PC-3 (cell line): ENCODE measurements around the gene MTMR2. TPM values are rescaled to one million over a fixed set of nuclear protein-coding genes. Genes with fewer than 3 reads are reported as not detected.

Source experiments
- ATAC-seq: fragments of 200-7000 bp; cut with Tn5 transposase; 2 replicates; pipeline ENCODE4 v1.9.1; 2020; ENCODE audit warnings: mild to moderate bottlenecking, moderate library complexity
- BruUV-seq: library from RNA; stranded (reverse); fragments of 400-500 nt; replicated peaks from 2 replicates; lab custom pipeline; 2021; lab: Mats Ljungman, UMichigan
- CTCF ChIA-PET: fragments of 300-600 bp; sonication (Branson Sonifier 250); formaldehyde crosslinking; loops from one replicate; lab custom pipeline; 2022; ENCODE audit warnings: antibody characterized with exemption; lab: Charles Lee
- POLR2A ChIA-PET: fragments of 300-600 bp; sonication (Branson Sonifier 250); formaldehyde crosslinking; loops from one replicate; lab custom pipeline; 2022; ENCODE audit warnings: antibody characterized with exemption; ENCODE audit not compliant: unreplicated experiment; lab: Charles Lee
- DNase-seq: peaks from one replicate; pipeline ENCODE4 v3.0.0-alpha.2; 2015
- H2AFZ ChIP-seq: fragments of 300-600 bp; sonication (generic); 2 replicates; pipeline ENCODE4 v1.6.0; 2016; ENCODE audit warnings: antibody characterized with exemption, low read length
- H3F3A ChIP-seq: fragments of 300-600 bp; sonication (generic); one replicate; pipeline ENCODE4 v1.6.0; 2017; ENCODE audit warnings: antibody characterized with exemption, low read length, control low read depth, mild to moderate bottlenecking; ENCODE audit not compliant: unreplicated experiment
- H3K27ac ChIP-seq: fragments of 300-600 bp; sonication (generic); 2 replicates; pipeline ENCODE4 v1.5.1; 2016; ENCODE audit warnings: mild to moderate bottlenecking, low read length
- H3K27me3 ChIP-seq: fragments of 300-600 bp; sonication (generic); 2 replicates; pipeline ENCODE4 v1.6.1; 2016; ENCODE audit warnings: low read length, mixed read lengths
- H3K36me3 ChIP-seq: fragments of 300-600 bp; sonication (generic); 2 replicates; pipeline ENCODE4 v1.6.1; 2016; ENCODE audit warnings: low read depth, mixed run types, low read length, mixed read lengths
- H3K4me1 ChIP-seq: fragments of 300-600 bp; sonication (generic); 2 replicates; pipeline ENCODE4 v1.5.1; 2016; ENCODE audit warnings: low read length; ENCODE audit not compliant: insufficient read depth
- H3K4me2 ChIP-seq: fragments of 300-600 bp; sonication (generic); 2 replicates; pipeline ENCODE4 v1.6.0; 2016; ENCODE audit warnings: low read length
- H3K4me3 ChIP-seq: fragments of 300-600 bp; sonication (generic); 2 replicates; pipeline ENCODE4 v1.5.1; 2016; ENCODE audit warnings: mild to moderate bottlenecking, low read length, mixed read lengths
- H3K79me2 ChIP-seq: fragments of 300-600 bp; sonication (generic); 2 replicates; pipeline ENCODE4 v1.6.1; 2017; ENCODE audit warnings: low read length, mixed read lengths
- H3K9ac ChIP-seq: fragments of 300-600 bp; sonication (generic); 2 replicates; pipeline ENCODE4 v1.6.0; 2016; ENCODE audit warnings: mild to moderate bottlenecking, low read length
- H3K9me2 ChIP-seq: fragments of 300-600 bp; sonication (generic); replicated peaks from 2 replicates; pipeline ENCODE4 v1.6.1; 2016; ENCODE audit warnings: mixed run types, low read length, mixed read lengths
- H3K9me3 ChIP-seq: fragments of 300-600 bp; sonication (generic); 2 replicates; pipeline ENCODE4 v1.6.1; 2016; ENCODE audit warnings: low read length, mixed read lengths
- H4K20me1 ChIP-seq: fragments of 300-600 bp; sonication (generic); 2 replicates; pipeline ENCODE4 v1.6.1; 2016; ENCODE audit warnings: low read length, mixed read lengths
- CTCF ChIP-seq: fragments of 300-600 bp; sonication (generic); conservative IDR thresholded peaks from 2 replicates; pipeline ENCODE4 v1.5.1; 2017; ENCODE audit warnings: antibody characterized with exemption, low read depth, mild to moderate bottlenecking, low read length
- EZH2 ChIP-seq: fragments of 300-600 bp; sonication (generic); IDR thresholded peaks from one replicate; pipeline ENCODE4 v1.6.1; 2017; ENCODE audit warnings: antibody characterized with exemption, mild to moderate bottlenecking, low read length; ENCODE audit not compliant: unreplicated experiment
- EZH2phosphoT487 ChIP-seq: fragments of 300-600 bp; sonication (generic); IDR thresholded peaks from 2 replicates; pipeline ENCODE4 v1.6.1; 2018; ENCODE audit warnings: mild to moderate bottlenecking, antibody characterized with exemption, low read length, borderline replicate concordance
- intact Hi-C: fragments of 100-400 bp; cut with micrococcal nuclease; formaldehyde crosslinking; loops from 2 replicates; pipeline ENCODE4 v1.9.0; 2023
- total RNA-seq: library from RNA; depleted of rRNA; stranded (reverse); fragments of >200 nt; gene quantifications from 2 replicates; pipeline ENCODE4 v1.2.3, GENCODE V29; 2014

Gene MTMR2
- total RNA-seq, 1 experiment from 2014 or later = 31.7 TPM

GRCh38 chr11:95892892-95893570 lies 30.9 kb downstream of the MTMR2 start:
- Histone ChIP-seq H3K9ac (no peak overlapping the region), H3K4me1 (no peaks in the 10 kb centered on the region), H2AFZ (no peak overlapping the region), H4K20me1 (no peaks in the 10 kb centered on the region), H3K4me2 (no peak overlapping the region), H3F3A (no peaks in the 10 kb centered on the region), H3K4me3 (no peak overlapping the region), H3K36me3 (no peaks in the 10 kb centered on the region), H3K27ac (no peak overlapping the region), H3K79me2 (peaks cover 44% of the 10 kb centered on the region), H3K27me3 (no peaks in the 10 kb centered on the region), H3K9me2 (no peaks in the 10 kb centered on the region), H3K9me3 (no peaks in the 10 kb centered on the region)
- no peak for ATAC-seq
- intact Hi-C loops = no loop called here
- no peak for TF ChIP-seq CTCF
- TF ChIP-seq EZH2phosphoT487 = no peak
- TF ChIP-seq EZH2 = no peak
- CTCF ChIA-PET = no interaction called here
- POLR2A ChIA-PET = interaction anchor here (0.6 kb wide), 1 partner anchor 169 kb away, joined by 4 read pairs; no protein-coding TSS in a partner anchor
- no TSS peak for BruUV-seq
- no peak for DNase-seq

DNA sequence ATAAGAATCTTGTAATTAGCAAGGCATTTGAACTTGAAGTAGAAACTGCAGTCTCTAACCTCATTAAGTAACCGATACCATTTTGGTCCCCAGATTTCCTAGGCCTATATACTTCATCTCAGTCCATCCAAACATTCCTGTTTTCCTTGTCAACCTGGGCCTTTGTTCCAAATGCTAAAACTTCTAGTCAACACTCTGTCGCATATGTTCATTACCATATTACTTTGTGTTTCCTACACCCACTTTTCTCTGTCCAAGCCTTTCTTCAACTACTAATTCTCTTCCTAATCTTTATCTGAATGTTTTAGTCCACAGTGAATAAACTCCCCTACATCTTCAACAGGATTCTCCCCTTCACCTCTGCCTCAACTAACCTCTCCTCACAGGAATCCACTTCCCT lies 31.4 kb downstream of the MTMR2 start:
- no peak for ATAC-seq

More for the DNA sequence above, 31.4 kb downstream of the MTMR2 start:
- H3K9me3 ChIP-seq = no peaks in the 10 kb centered on the region
- H3F3A ChIP-seq = no peaks in the 10 kb centered on the region
- no peak overlapping the region for H3K27ac ChIP-seq
- no peak for TF ChIP-seq CTCF
- TF ChIP-seq EZH2phosphoT487 = no peak
- no peak for TF ChIP-seq EZH2
- no peaks in the 10 kb centered on the region for H4K20me1 ChIP-seq
- intact Hi-C loops = no loop called here
- no peak overlapping the region for H3K4me3 ChIP-seq
- H3K9ac ChIP-seq = no peak overlapping the region
- H3K4me1 ChIP-seq = no peaks in the 10 kb centered on the region
- H3K4me2 ChIP-seq = no peak overlapping the region
- H3K36me3 ChIP-seq = 0 out of 2 replicates have a peak, but pooled peaks cover under 1% of the 10 kb centered on the region
- DNase-seq = no peak
- POLR2A ChIA-PET = interaction anchor here (0.6 kb wide), 1 partner anchor 26 kb away, joined by 3 read pairs; no protein-coding TSS in a partner anchor
- H3K27me3 ChIP-seq = no peaks in the 10 kb centered on the region
- BruUV-seq = no TSS peak
- H3K79me2 ChIP-seq = peaks cover 39% of the 10 kb centered on the region
- no peaks in the 10 kb centered on the region for H3K9me2 ChIP-seq
- no peak overlapping the region for H2AFZ ChIP-seq
- CTCF ChIA-PET = no interaction called here
